HEK293 (cell line): ENCODE measurements around the gene TMC4.
"Not testable (repeated sequence)": the region's sequence is repeated elsewhere in the genome, so short reads cannot be mapped to it uniquely, and the experiment has no call there.

Experiments used
- CTCF ChIA-PET: fragments of 350-600 bp; formaldehyde crosslinking; extraction: SDS; loops from one replicate; lab custom pipeline; 2021; ENCODE audit warnings: antibody characterized with exemption; lab: Yijun Ruan, JAX
- POLR2A ChIA-PET: fragments of 300-600 bp; formaldehyde crosslinking; extraction: SDS; loops from one replicate; lab custom pipeline; 2020; ENCODE audit warnings: antibody characterized with exemption, inconsistent platforms; lab: Yijun Ruan, JAX
- H3K27ac ChIP-seq: fragments of 200-500 bp; sonication (Bioruptor generic); 2 replicates; pipeline ENCODE4 v1.5.1; 2014; ENCODE audit warnings: low read depth, low read length, control low read depth, inconsistent platforms; ENCODE audit errors: extremely low read depth
- H3K36me3 ChIP-seq, 2 experiments: fragments of 200-500 bp in 1 of 2; sonication (Bioruptor generic) in 1 of 2; 1 replicate in 1 of 2; 2 replicates in 1 of 2; pipeline ENCODE4 v1.5.1; 2014 to 2017; ENCODE audit warnings: inconsistent platforms in 2 of 2, low read length in 2 of 2; ENCODE audit not compliant: control insufficient read depth in 2 of 2, insufficient read depth in 1 of 2
- H3K4me1 ChIP-seq: fragments of 200-500 bp; sonication (Bioruptor generic); 2 replicates; pipeline ENCODE4 v1.5.1; 2014; ENCODE audit warnings: mild to moderate bottlenecking, low read length, inconsistent platforms; ENCODE audit not compliant: control insufficient read depth, insufficient read depth
- H3K4me3 ChIP-seq: 2 replicates; pipeline ENCODE4 v1.5.1; 2011; ENCODE audit warnings: low read depth, mild to moderate bottlenecking, control low read depth, low read length, moderate library complexity
- H3K9me3 ChIP-seq: fragments of 200-500 bp; sonication (Bioruptor generic); 2 replicates; pipeline ENCODE4 v1.5.1; 2014; ENCODE audit warnings: low read depth, low read length, inconsistent platforms; ENCODE audit not compliant: control insufficient read depth, insufficient read depth
- IKZF3 ChIP-seq: fragments of 450-650 bp; IDR thresholded peaks from 2 replicates; pipeline ENCODE4 v1.5.0; 2018; ENCODE audit warnings: missing biosample characterization, mild to moderate bottlenecking, missing genetic modification characterization, moderate library complexity
- MEIS1 ChIP-seq: sonication (generic); formaldehyde crosslinking; IDR thresholded peaks from 2 replicates; pipeline ENCODE4 v1.8.1; 2022; ENCODE audit warnings: missing genetic modification reagents, mild to moderate bottlenecking, borderline replicate concordance
- OSR2 ChIP-seq: fragments of 450-650 bp; formaldehyde crosslinking; IDR thresholded peaks from 2 replicates; pipeline ENCODE4 v1.5.1; 2016; ENCODE audit warnings: missing biosample characterization, missing genetic modification characterization
- SP2 ChIP-seq: fragments of 450-650 bp; formaldehyde crosslinking; IDR thresholded peaks from 2 replicates; pipeline ENCODE4 v1.5.1; 2016; ENCODE audit warnings: missing biosample characterization, missing genetic modification characterization
- ZBTB20 ChIP-seq: fragments of 450-650 bp; formaldehyde crosslinking; IDR thresholded peaks from 2 replicates; pipeline ENCODE4 v1.5.1; 2016; ENCODE audit warnings: missing biosample characterization, missing genetic modification characterization
- ZFP69B ChIP-seq: fragments of 450-650 bp; formaldehyde crosslinking; IDR thresholded peaks from 2 replicates; pipeline ENCODE4 v1.5.1; 2016; ENCODE audit warnings: missing biosample characterization, missing genetic modification characterization
- ZNF146 ChIP-seq: fragments of 450-650 bp; formaldehyde crosslinking; IDR thresholded peaks from 2 replicates; pipeline ENCODE4 v1.5.1; 2016; ENCODE audit warnings: missing biosample characterization, missing genetic modification characterization
- ZNF175 ChIP-seq: fragments of 450-650 bp; formaldehyde crosslinking; IDR thresholded peaks from 2 replicates; pipeline ENCODE4 v1.5.1; 2016; ENCODE audit warnings: missing biosample characterization, missing genetic modification characterization
- ZNF311 ChIP-seq: fragments of 450-650 bp; formaldehyde crosslinking; IDR thresholded peaks from 2 replicates; pipeline ENCODE4 v1.5.1; 2017; ENCODE audit warnings: missing biosample characterization, missing genetic modification characterization, borderline replicate concordance
- ZNF433 ChIP-seq: fragments of 450-650 bp; formaldehyde crosslinking; IDR thresholded peaks from 2 replicates; pipeline ENCODE4 v1.5.1; 2016; ENCODE audit warnings: missing biosample characterization, missing genetic modification characterization, low read depth
- ZNF544 ChIP-seq: fragments of 450-650 bp; formaldehyde crosslinking; IDR thresholded peaks from 2 replicates; pipeline ENCODE4 v1.5.0; 2017; ENCODE audit warnings: missing biosample characterization, missing genetic modification characterization
- ZNF596 ChIP-seq: fragments of 450-650 bp; IDR thresholded peaks from 2 replicates; pipeline ENCODE4 v1.5.0; 2018; ENCODE audit warnings: missing biosample characterization, mild to moderate bottlenecking, missing genetic modification characterization, moderate library complexity
- ZNF76 ChIP-seq: fragments of 450-650 bp; formaldehyde crosslinking; IDR thresholded peaks from 2 replicates; pipeline ENCODE4; 2016; ENCODE audit warnings: low read depth, missing biosample characterization, missing genetic modification characterization, borderline replicate concordance
- ZNF785 ChIP-seq: fragments of 450-650 bp; formaldehyde crosslinking; IDR thresholded peaks from 2 replicates; pipeline ENCODE4 v1.5.1; 2016; ENCODE audit warnings: missing biosample characterization, missing genetic modification characterization
- ZNF791 ChIP-seq: fragments of 450-650 bp; formaldehyde crosslinking; IDR thresholded peaks from 2 replicates; pipeline ENCODE4 v1.5.1; 2016; ENCODE audit warnings: missing biosample characterization, missing genetic modification characterization
- ZSCAN30 ChIP-seq: fragments of 450-650 bp; IDR thresholded peaks from 2 replicates; pipeline ENCODE4 v1.5.1; 2018; ENCODE audit warnings: missing biosample characterization, mild to moderate bottlenecking, missing genetic modification characterization, moderate library complexity
- TF ChIP-seq, protein P1 (sequence below): fragments of 450-650 bp; formaldehyde crosslinking; IDR thresholded peaks from 2 replicates; pipeline ENCODE4 v1.5.1; 2017; ENCODE audit warnings: missing biosample characterization, missing genetic modification characterization
- TF ChIP-seq, protein P2 (sequence below): fragments of 450-650 bp; formaldehyde crosslinking; IDR thresholded peaks from 2 replicates; pipeline ENCODE4 v1.5.1; 2016; ENCODE audit warnings: missing biosample characterization, missing genetic modification characterization
- TF ChIP-seq, protein P3 (sequence below): fragments of 450-650 bp; formaldehyde crosslinking; IDR thresholded peaks from 2 replicates; pipeline ENCODE4 v1.5.1; 2016; ENCODE audit warnings: missing biosample characterization, missing genetic modification characterization
- TF ChIP-seq, protein P4 (sequence below): fragments of 450-650 bp; formaldehyde crosslinking; IDR thresholded peaks from 2 replicates; pipeline ENCODE4 v1.5.1; 2016; ENCODE audit warnings: missing biosample characterization, missing genetic modification characterization

TMC4 gene

DNA sequence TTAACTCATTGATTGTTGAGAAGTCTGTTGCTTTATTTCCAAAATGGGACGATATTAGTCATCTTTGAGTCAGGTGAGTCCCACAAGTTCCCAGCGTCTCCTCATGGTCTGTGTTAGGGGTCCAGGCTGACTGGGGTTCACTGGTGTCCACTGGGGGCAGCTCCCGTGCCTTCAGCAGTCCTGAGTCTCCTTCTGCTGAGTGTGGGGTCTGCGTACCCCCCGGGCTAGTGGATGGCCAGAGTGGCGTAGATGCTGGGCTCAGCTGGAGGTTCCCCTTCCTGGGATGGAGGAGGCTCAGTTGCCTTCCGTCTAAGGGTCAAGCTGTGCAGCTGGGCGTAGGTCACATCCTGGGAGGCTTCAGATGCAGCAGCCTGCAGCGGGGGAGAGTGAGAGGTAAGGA lies 43.9 kb upstream of the TMC4 start:
- Histone ChIP-seq H3K4me3 (no peak overlapping the region), H3K4me1 (no peaks in the 10 kb centered on the region), H3K9me3 (no peaks in the 10 kb centered on the region), H3K36me3 (peaks cover 0 to 13% of the 10 kb centered on the region in 2 experiments; a peak in 2 of 3 replicates), H3K27ac (no peak overlapping the region)
- ChIA-PET CTCF (no interaction called here), POLR2A (no interaction called here)
- TF ChIP-seq ZNF785 (tag by site-specific recombination) (no peak), MEIS1 (no peak), ZNF544 (no peak), ZNF311 (no peak), ZSCAN30 (tag by site-specific recombination) (no peak), ZNF175 (tag by site-specific recombination) (no peak), ZNF791 (tag by site-specific recombination) (no peak), ZNF596 (tag by site-specific recombination) (no peak), ZNF433 (tag by site-specific recombination) (no peak), IKZF3 (tag by site-specific recombination) (no peak), ZNF76 (tag by site-specific recombination) (no peak), ZBTB20 (tag by site-specific recombination) (no peak), ZFP69B (tag by site-specific recombination) (no peak), ZNF146 (tag by site-specific recombination) (no peak), OSR2 (no peak), SP2 (tag by site-specific recombination) (no peak)
- TF ChIP-seq, protein P1, sequence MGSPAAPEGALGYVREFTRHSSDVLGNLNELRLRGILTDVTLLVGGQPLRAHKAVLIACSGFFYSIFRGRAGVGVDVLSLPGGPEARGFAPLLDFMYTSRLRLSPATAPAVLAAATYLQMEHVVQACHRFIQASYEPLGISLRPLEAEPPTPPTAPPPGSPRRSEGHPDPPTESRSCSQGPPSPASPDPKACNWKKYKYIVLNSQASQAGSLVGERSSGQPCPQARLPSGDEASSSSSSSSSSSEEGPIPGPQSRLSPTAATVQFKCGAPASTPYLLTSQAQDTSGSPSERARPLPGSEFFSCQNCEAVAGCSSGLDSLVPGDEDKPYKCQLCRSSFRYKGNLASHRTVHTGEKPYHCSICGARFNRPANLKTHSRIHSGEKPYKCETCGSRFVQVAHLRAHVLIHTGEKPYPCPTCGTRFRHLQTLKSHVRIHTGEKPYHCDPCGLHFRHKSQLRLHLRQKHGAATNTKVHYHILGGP (tag by site-specific recombination): no peak
- TF ChIP-seq, protein P2, sequence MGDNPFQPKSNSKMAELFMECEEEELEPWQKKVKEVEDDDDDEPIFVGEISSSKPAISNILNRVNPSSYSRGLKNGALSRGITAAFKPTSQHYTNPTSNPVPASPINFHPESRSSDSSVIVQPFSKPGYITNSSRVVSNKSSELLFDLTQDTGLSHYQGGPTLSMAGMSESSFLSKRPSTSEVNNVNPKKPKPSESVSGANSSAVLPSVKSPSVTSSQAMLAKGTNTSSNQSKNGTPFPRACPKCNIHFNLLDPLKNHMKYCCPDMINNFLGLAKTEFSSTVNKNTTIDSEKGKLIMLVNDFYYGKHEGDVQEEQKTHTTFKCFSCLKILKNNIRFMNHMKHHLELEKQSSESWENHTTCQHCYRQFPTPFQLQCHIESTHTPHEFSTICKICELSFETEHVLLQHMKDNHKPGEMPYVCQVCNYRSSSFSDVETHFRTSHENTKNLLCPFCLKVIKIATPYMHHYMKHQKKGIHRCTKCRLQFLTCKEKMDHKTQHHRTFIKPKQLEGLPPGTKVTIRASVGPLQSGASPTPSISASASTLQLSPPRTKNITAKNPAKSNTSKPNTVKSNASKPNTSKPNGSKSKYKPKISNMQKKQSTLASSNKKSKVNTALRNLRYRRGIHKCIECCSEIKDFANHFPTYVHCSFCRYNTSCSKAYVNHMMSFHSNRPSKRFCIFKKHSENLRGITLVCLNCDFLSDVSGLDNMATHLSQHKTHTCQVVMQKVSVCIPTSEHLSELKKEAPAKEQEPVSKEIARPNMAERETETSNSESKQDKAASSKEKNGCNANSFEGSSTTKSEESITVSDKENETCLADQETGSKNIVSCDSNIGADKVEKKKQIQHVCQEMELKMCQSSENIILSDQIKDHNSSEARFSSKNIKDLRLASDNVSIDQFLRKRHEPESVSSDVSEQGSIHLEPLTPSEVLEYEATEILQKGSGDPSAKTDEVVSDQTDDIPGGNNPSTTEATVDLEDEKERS (tag by site-specific recombination): no peak
- TF ChIP-seq, protein P3, sequence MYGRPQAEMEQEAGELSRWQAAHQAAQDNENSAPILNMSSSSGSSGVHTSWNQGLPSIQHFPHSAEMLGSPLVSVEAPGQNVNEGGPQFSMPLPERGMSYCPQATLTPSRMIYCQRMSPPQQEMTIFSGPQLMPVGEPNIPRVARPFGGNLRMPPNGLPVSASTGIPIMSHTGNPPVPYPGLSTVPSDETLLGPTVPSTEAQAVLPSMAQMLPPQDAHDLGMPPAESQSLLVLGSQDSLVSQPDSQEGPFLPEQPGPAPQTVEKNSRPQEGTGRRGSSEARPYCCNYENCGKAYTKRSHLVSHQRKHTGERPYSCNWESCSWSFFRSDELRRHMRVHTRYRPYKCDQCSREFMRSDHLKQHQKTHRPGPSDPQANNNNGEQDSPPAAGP: no peak
- TF ChIP-seq, protein P4, sequence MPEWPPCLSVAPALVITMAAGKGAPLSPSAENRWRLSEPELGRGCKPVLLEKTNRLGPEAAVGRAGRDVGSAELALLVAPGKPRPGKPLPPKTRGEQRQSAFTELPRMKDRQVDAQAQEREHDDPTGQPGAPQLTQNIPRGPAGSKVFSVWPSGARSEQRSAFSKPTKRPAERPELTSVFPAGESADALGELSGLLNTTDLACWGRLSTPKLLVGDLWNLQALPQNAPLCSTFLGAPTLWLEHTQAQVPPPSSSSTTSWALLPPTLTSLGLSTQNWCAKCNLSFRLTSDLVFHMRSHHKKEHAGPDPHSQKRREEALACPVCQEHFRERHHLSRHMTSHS (tag by site-specific recombination): no peak
- TF ChIP-seq, all 188 proteins: peak for 0

DNA sequence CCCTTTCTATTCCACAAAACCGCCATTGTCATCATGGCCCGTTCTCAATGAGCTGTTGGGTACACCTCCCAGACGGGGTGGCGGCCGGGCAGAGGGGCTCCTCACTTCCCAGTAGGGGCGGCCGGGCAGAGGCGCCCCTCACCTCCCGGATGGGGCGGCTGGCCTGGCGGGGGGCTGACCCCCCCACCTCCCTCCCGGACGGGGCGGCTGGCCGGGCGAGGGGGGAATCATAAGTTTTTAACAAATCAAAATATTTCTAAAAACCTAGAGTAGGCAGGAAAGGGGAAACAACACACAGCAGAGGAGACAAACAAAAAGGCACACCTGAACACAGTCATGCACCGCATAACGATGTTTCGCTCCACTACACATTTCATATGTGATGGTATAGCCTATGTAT lies 41.8 kb upstream of the TMC4 start:
- CTCF ChIA-PET: not testable (repeated sequence)

DNA sequence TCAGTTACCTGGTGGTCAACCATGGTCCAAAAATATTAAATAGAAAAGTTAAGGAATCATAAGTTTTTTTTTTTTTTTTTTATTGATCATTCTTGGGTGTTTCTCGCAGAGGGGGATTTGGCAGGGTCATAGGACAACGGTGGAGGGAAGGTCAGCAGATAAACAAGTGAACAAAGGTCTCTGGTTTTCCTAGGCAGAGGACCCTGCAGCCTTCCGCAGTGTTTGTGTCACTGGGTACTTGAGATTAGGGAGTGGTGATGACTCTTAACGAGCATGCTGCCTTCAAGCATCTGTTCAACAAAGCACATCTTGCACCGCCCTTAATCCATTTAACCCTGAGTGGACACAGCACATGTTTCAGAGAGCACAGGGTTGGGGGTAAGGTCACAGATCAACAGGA lies 41.3 kb upstream of the TMC4 start:
- CTCF ChIA-PET: not testable (repeated sequence)

More for the DNA sequence above, 41.8 kb upstream of the TMC4 start:
- Histone ChIP-seq H3K36me3 (peaks cover 0 to 19% of the 10 kb centered on the region in 2 experiments; a peak in 2 of 3 replicates), H3K4me1 (peaks cover 11% of the 10 kb centered on the region)
- H3K27ac ChIP-seq, H3K9me3 ChIP-seq, H3K4me3 ChIP-seq, POLR2A ChIA-PET: not testable (repeated sequence)

More for the DNA sequence above, 41.3 kb upstream of the TMC4 start:
- not testable (repeated sequence) for H3K9me3 ChIP-seq, H3K27ac ChIP-seq, H3K4me3 ChIP-seq
- Histone ChIP-seq H3K4me1 (peaks cover 17% of the 10 kb centered on the region), H3K36me3 (peaks cover 0 to 16% of the 10 kb centered on the region in 2 experiments; a peak in 2 of 3 replicates)
- POLR2A ChIA-PET: interaction anchor here (0.7 to 1.2 kb wide), 2 partner anchors 13 to 131 kb away, joined by 3 read pairs; partner anchors contain the start of gene RPS9
